Endothelial cell of umbilical vein (primary cell): Measurements from ENCODE around the gene ACTR3C. TPM values are rescaled to one million over a fixed set of nuclear protein-coding genes. Genes with fewer than 3 reads are reported as not detected.

Experiments used
- BruUV-seq: library from RNA; stranded (reverse); fragments of 400-500 nt; replicated peaks from 2 replicates; lab custom pipeline; 2021; lab: Mats Ljungman, UMichigan
- CTCF ChIA-PET: fragments of 300-600, 350-600 bp; sonication (Branson Sonifier 250); formaldehyde crosslinking; loops from one replicate; lab custom pipeline; 2021; ENCODE audit warnings: antibody characterized with exemption, inconsistent platforms; lab: Charles Lee
- POLR2A ChIA-PET: fragments of 300-600, 350-600 bp; sonication (Branson Sonifier 250); formaldehyde crosslinking; loops from one replicate; lab custom pipeline; 2021; ENCODE audit warnings: antibody characterized with exemption, inconsistent platforms; lab: Charles Lee
- DNase-seq: peaks from one replicate; pipeline ENCODE4 v3.0.0-alpha.2; 2011; ENCODE audit warnings: low read depth, low spot score
- FAIRE-seq: peaks from 2 replicates; lab custom pipeline; 2011; peaks lifted over from hg19 to GRCh38; lab: Jason Lieb, UNC
- H2AFZ ChIP-seq: 2 replicates; pipeline ENCODE4 v1.6.0; 2012; ENCODE audit warnings: low read depth, low read length, control low read depth, inconsistent platforms
- H3K27ac ChIP-seq: 2 replicates; pipeline ENCODE4 v1.5.1; 2011; ENCODE audit warnings: low read depth, mild to moderate bottlenecking, control low read depth, low read length, moderate library complexity; ENCODE audit not compliant: insufficient read depth
- H3K27me3 ChIP-seq, 2 experiments: 2 replicates each; pipeline versions ENCODE4 v1.6.0 to v1.6.1; 2011; ENCODE audit warnings: low read length in 2 of 2, mixed read lengths in 1 of 2; ENCODE audit not compliant: control insufficient read depth in 2 of 2, insufficient read depth in 2 of 2
- H3K36me3 ChIP-seq, 2 experiments: 2 replicates in 1 of 2; 3 replicates in 1 of 2; pipeline ENCODE4 v1.5.1; 2011; ENCODE audit warnings: low read length in 2 of 2, mild to moderate bottlenecking in 1 of 2, moderate library complexity in 1 of 2; ENCODE audit not compliant: control insufficient read depth in 2 of 2, insufficient read depth in 2 of 2; ENCODE audit errors: extremely low read depth in 1 of 2
- H3K4me1 ChIP-seq: 3 replicates; pipeline ENCODE4 v1.5.1; 2011; ENCODE audit warnings: mild to moderate bottlenecking, low read length; ENCODE audit not compliant: control insufficient read depth, insufficient read depth; ENCODE audit errors: extremely low read depth
- H3K4me2 ChIP-seq: 2 replicates; pipeline ENCODE4 v1.6.1; 2011; ENCODE audit warnings: low read length, control low read depth, mixed read lengths; ENCODE audit not compliant: insufficient read depth
- H3K4me3 ChIP-seq, 3 experiments: fragments of 200-600 bp in 1 of 3; sonication (generic), shearing (Covaris generic) in 1 of 3; replicated peaks in 1 of 3; 2 replicates each; pipeline ENCODE4 v1.5.1; 2011 to 2016; ENCODE audit warnings: control low read depth in 3 of 3, low read length in 3 of 3, mild to moderate bottlenecking in 2 of 3, inconsistent platforms in 1 of 3, low read depth in 1 of 3, moderate library complexity in 1 of 3; ENCODE audit not compliant: insufficient read depth in 1 of 3
- H3K79me2 ChIP-seq: 2 replicates; pipeline ENCODE4 v1.6.0; 2012; ENCODE audit warnings: low read length, inconsistent platforms; ENCODE audit not compliant: control insufficient read depth, insufficient read depth
- H3K9ac ChIP-seq: replicated peaks from 2 replicates; pipeline ENCODE3; 2011; ENCODE audit warnings: low read length, control low read depth; ENCODE audit not compliant: insufficient read depth; ENCODE audit errors: extremely low read depth
- H3K9me1 ChIP-seq: replicated peaks from 3 replicates; pipeline ENCODE4 v1.6.0; 2011; ENCODE audit warnings: mild to moderate bottlenecking, low read length; ENCODE audit not compliant: control insufficient read depth, insufficient read depth; ENCODE audit errors: extremely low read depth
- H3K9me3 ChIP-seq: replicated peaks from 2 replicates; pipeline ENCODE4 v1.5.1; 2012; ENCODE audit warnings: low read length, inconsistent platforms; ENCODE audit not compliant: control insufficient read depth, insufficient read depth
- H4K20me1 ChIP-seq: replicated peaks from 2 replicates; pipeline ENCODE3; 2011; ENCODE audit warnings: mild to moderate bottlenecking, low read length; ENCODE audit not compliant: control insufficient read depth, insufficient read depth; ENCODE audit errors: extremely low read depth
- EZH2 ChIP-seq: IDR thresholded peaks from 2 replicates; pipeline ENCODE4 v1.6.1; 2012; ENCODE audit warnings: borderline replicate concordance, low read depth, mild to moderate bottlenecking, moderate library complexity, low read length, inconsistent platforms; ENCODE audit not compliant: severe bottlenecking
- FOS ChIP-seq: IDR thresholded peaks from 2 replicates; pipeline ENCODE4 v1.6.1; 2011; ENCODE audit warnings: mild to moderate bottlenecking, low read length, moderate library complexity, borderline replicate concordance; ENCODE audit not compliant: insufficient read depth
- GATA2 ChIP-seq: IDR thresholded peaks from 2 replicates; pipeline ENCODE4 v1.7.0; 2011; ENCODE audit warnings: low read depth, mild to moderate bottlenecking, moderate library complexity, mixed read lengths, low read length; ENCODE audit not compliant: insufficient read length, insufficient read depth
- JUN ChIP-seq: IDR thresholded peaks from 2 replicates; pipeline ENCODE4 v1.6.1; 2011; ENCODE audit warnings: borderline replicate concordance, low read depth; ENCODE audit not compliant: insufficient read length, insufficient read depth
- MYC ChIP-seq: IDR thresholded peaks from one replicate; pipeline ENCODE4 v1.6.1; 2011; ENCODE audit warnings: mild to moderate bottlenecking, low read depth, low read length
- POLR2A ChIP-seq: IDR thresholded peaks from 2 replicates; pipeline ENCODE4 v1.6.1; 2012; ENCODE audit warnings: low read depth, mild to moderate bottlenecking, control low read depth, low read length
- POLR2AphosphoS5 ChIP-seq: IDR thresholded peaks from 2 replicates; pipeline ENCODE4 v1.6.1; 2012; ENCODE audit warnings: low read depth, mild to moderate bottlenecking, control low read depth, low read length, moderate library complexity; ENCODE audit not compliant: insufficient read depth
- dilution Hi-C: fragments of 300-500 bp; cut with MboI; formaldehyde crosslinking; loops from one replicate; pipeline ENCODE4 v1.15.0; 2019; ENCODE audit warnings: low sequenced_read_pairs; ENCODE audit not compliant: extremely low pct_ligation_motif_present
- intact Hi-C: fragments of 100-400 bp; cut with micrococcal nuclease; formaldehyde crosslinking; loops from one replicate; pipeline ENCODE4 v1.10.0; 2022
- polyA plus RNA-seq, 4 experiments: library from polyadenylated mRNA; depleted of rRNA in 3 of 4; stranded (reverse) in 3 of 4; unstranded in 1 of 4; fragments of >200 nt; gene quantifications; 2 replicates each; pipeline versions ENCODE4 v1.2.1 to v1.2.3, GENCODE V29; 2011 to 2012; ENCODE audit warnings: missing spikeins in 1 of 4
- total RNA-seq: library from RNA; stranded (reverse); gene quantifications from 2 replicates; pipeline ENCODE4 v1.2.3, GENCODE V29; 2021
- TF ChIP-seq, protein P1 (sequence below), 2 donors: IDR thresholded peaks; 1 replicate in 1 of 2; 2 replicates in 1 of 2; pipeline ENCODE4 v1.5.1; 2011; ENCODE audit warnings: low read length in 2 of 2, mild to moderate bottlenecking in 2 of 2, moderate library complexity in 2 of 2, control low read depth in 1 of 2, inconsistent platforms in 1 of 2, low read depth in 1 of 2; ENCODE audit not compliant: insufficient read depth in 1 of 2; ENCODE audit errors: extremely low read depth in 1 of 2
- TF ChIP-seq, protein P2 (sequence below): IDR thresholded peaks from 2 replicates; pipeline ENCODE4 v1.6.1; 2011; ENCODE audit not compliant: insufficient read depth, insufficient read length

ACTR3C gene
- total and polyA plus RNA-seq, 2 donors (not counting 3 experiments of a cell fraction or from before 2014, with no cell fraction given) = 0.33 TPM; not detected in 1

DNA sequence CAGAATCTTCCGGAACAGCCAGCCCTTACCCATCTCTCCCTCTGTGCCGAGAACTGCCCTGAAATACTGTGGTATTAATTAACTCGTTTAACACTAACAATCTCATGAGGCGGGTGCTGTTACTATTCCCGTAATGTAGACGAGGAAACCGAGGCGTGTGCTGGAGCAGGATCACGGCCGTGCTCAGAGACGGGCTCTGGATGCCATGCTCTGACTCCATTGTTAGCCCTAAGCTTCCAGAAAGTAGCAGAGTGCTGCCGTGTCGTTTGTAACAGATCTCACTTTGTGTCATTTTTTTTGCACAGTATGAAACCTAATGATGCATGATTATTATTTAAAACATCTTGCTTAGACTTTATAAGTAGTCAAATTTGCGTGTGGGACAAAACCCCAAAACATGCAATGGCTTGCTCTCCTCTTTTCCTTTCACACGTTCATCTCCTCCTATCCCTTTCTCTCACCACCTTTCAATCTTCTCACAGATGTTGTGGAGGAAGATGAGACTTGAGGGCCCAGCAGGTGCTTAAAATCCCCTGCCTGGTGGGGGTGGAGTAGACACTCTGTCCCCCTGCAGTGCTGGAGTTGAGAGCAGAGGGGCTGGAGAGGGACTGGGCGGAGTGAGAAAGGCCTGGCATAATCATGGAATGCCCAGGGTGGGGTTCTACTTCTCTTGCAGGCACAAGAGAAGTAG, 482 bp upstream of the ACTR3C start:
- no peak overlapping the region for H3K4me3 ChIP-seq
- H3K4me1 ChIP-seq = peaks cover 3% of the 10 kb centered on the region
- TF ChIP-seq, protein P1, sequence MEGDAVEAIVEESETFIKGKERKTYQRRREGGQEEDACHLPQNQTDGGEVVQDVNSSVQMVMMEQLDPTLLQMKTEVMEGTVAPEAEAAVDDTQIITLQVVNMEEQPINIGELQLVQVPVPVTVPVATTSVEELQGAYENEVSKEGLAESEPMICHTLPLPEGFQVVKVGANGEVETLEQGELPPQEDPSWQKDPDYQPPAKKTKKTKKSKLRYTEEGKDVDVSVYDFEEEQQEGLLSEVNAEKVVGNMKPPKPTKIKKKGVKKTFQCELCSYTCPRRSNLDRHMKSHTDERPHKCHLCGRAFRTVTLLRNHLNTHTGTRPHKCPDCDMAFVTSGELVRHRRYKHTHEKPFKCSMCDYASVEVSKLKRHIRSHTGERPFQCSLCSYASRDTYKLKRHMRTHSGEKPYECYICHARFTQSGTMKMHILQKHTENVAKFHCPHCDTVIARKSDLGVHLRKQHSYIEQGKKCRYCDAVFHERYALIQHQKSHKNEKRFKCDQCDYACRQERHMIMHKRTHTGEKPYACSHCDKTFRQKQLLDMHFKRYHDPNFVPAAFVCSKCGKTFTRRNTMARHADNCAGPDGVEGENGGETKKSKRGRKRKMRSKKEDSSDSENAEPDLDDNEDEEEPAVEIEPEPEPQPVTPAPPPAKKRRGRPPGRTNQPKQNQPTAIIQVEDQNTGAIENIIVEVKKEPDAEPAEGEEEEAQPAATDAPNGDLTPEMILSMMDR (IDR thresholded peaks at IDR 0.05; ENCODE audit: extremely low read depth in 1 of 2, insufficient read depth in 1 of 2, low read depth in 1 of 2, low read length in 2 of 2) = no peak
- TF ChIP-seq MYC (no peak), EZH2 (no peak), GATA2 (no peak), POLR2A (no peak), POLR2AphosphoS5 (no peak), FOS (no peak), JUN (no peak)
- TF ChIP-seq, protein P2, sequence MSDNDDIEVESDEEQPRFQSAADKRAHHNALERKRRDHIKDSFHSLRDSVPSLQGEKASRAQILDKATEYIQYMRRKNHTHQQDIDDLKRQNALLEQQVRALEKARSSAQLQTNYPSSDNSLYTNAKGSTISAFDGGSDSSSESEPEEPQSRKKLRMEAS = no peak
- ChIA-PET POLR2A (no interaction called here), CTCF (no interaction called here)
- H3K27ac ChIP-seq = no peak overlapping the region
- no peaks in the 10 kb centered on the region for H3K9me3 ChIP-seq
- H3K9me1 ChIP-seq = no peaks in the 10 kb centered on the region
- DNase-seq (no peak), FAIRE-seq (no peak)
- dilution Hi-C loops (no loop called here), intact Hi-C loops (no loop called here)
- H3K79me2 ChIP-seq = no peaks in the 10 kb centered on the region
- BruUV-seq = no TSS peak
- H3K36me3 ChIP-seq = no peaks in the 10 kb centered on the region
- no peaks in the 10 kb centered on the region for H3K27me3 ChIP-seq
- H3K9ac ChIP-seq = no peak overlapping the region
- H2AFZ ChIP-seq = peak overlapping the region; percentile 73
- H3K4me2 ChIP-seq = peak overlapping the region; percentile 58
- no peaks in the 10 kb centered on the region for H4K20me1 ChIP-seq
